HG03342 (cell line): Measurements from ENCODE around the gene MAP4K2.
"Not testable (repeated sequence)": the region's sequence is repeated elsewhere in the genome, so short reads cannot be mapped to it uniquely, and the experiment has no call there.

ENCODE experiments used
- ATAC-seq: cut with Tn5 transposase; IDR thresholded peaks from one replicate; pipeline ENCODE4 v1.9.1; 2021; ENCODE audit warnings: mild to moderate bottlenecking, moderate library complexity; ENCODE audit not compliant: unreplicated experiment

The MAP4K2 gene

GRCh38 chr11:64803158-64803845 is at the start of gene MAP4K2:
TSS of gene MAP4K2 (minus strand) at chr11:64803214. CDS start at chr11:64803149, 65 bp downstream.
- ATAC-seq, result peak; percentile 56

GRCh38 chr11:64851831-64852351 is 48.9 kb upstream of the MAP4K2 start:
- no peak for ATAC-seq

DNA sequence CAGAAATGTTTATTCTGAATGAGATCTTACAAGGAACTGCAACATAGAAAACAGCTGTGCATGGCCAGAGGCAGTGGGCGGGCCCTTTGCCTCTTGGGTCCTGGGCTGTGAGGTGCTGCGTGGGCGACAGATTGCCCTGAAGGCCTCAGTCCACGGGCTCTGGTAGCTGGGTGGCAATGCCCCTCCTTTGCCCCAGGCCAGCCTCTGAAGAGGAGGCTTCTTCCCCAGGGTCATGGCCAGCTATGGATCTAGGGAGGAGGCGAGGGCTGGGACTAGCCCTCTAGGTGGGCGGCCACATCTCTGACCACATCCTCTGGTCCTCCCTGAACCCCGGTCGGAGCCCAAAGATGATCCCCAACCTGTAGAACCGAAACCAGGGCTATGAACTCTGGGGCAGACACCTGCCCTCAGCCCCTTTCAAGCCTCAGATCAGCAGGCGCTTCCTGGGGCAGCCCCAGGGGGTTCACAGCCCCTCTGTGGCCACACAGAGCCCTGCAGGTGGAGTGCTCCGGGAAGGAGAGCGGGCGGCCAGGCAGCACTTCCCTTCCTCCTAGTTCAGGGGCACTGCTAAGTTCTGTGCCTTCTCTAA is 48.1 kb upstream of the MAP4K2 start:
- peak; percentile 54 for ATAC-seq

GRCh38 chr11:64849598-64850356 is 46.8 kb upstream of the MAP4K2 start:
- ATAC-seq, result no peak

DNA sequence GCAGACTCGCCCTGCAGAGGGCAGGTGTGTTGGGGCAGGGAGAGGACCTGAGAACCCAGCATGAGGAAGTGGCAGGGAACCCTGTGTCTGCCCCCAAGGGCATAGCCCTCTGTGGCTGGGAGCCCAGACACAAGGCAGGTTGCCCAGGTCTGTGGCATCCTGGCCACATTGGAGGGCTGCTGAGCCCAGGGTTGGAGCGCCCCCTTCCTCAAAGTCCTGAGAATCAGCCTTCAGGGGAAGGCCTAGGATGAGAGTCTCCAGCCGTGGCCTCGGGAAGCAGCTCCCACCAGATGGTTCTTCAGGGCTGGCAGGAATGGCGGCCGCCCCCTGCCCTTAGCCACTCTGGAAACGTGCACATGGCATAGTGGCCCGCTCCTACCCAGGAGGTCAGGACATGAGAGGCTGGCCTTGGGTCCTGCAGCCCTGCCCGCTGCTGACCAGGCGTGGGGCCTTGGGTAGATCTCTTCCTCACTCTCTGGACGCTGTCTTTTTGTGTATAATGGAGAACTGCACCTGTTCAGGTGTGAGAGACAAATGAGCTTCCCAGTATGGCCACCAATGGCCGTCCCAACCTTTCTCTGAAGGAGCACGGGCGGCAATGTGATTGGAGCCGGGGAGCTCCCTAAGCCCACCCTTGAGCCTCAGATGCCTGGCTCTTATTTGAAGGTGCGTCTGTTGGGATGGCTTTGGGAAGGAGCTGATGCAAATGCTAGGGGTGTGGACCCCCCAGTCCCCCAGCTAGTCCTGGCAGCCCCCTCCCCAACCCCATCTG is 46.0 kb upstream of the MAP4K2 start:
- no peak for ATAC-seq

GRCh38 chr11:64848214-64848825 is 45.3 kb upstream of the MAP4K2 start:
- ATAC-seq, result no peak

DNA sequence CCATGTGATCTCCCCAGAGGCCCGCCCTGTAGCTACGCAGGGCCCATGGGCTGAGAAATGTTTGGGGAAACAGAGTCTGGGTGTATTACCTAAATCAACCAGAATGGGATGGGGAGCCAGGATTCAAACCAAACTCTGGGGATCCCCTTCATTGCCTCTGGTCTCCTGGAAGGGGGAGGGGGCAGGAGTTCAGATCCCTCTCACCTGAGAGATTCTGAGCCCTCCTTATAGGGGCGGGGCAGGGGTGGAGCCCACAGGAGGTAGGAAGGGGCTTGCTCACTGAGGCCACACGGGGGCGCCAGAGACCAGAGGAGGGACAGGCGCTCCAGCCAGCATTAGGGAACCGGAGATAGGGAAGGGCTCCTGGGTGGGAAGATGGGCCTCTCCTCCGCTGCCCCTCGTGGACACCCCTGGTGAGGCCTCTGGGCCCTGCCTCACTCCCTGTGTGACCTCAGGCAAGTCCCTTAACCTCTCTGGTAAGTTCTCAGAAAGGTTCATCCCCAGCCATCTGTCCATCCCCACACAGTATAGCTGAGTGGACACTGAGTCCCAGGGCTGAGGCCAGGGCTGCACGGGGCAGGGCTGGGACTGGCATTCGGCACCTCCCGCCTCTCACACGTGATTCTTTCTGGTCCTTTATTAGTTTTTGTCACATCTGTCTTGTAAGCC is 44.1 kb upstream of the MAP4K2 start:
- ATAC-seq, result peak; percentile 27

DNA sequence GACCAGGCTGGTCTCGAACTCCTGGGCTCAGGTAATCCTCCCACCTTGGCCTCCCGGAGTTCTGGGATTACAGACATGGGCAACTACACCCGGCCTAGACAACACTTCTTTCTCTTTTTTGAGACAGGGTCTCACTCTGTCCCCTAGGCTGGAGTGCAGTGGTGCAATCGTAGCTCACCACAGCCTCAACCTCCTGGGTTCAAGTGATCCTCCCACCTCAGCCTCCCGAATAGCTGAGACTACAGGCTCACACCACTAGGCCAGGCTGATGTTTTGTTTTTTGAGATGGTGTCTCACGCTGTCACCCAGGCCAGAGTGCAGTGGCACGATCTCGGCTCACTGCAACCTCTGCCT is 42.7 kb upstream of the MAP4K2 start:
- not testable (repeated sequence) for ATAC-seq

- no peak for ATAC-seq
Measured at GRCh38 chr11:64845129-64845775, 42.2 kb upstream of the MAP4K2 start.

- no peak for ATAC-seq
Measured at GRCh38 chr11:64844330-64845128, 41.5 kb upstream of the MAP4K2 start, which contains the start of gene CDC42BPG. TSS of gene CDC42BPG (minus strand) at chr11:64844653. CDS start at chr11:64844569, 84 bp downstream.

GRCh38 chr11:64843686-64844329 is 40.8 kb upstream of the MAP4K2 start:
- ATAC-seq, result no peak

DNA sequence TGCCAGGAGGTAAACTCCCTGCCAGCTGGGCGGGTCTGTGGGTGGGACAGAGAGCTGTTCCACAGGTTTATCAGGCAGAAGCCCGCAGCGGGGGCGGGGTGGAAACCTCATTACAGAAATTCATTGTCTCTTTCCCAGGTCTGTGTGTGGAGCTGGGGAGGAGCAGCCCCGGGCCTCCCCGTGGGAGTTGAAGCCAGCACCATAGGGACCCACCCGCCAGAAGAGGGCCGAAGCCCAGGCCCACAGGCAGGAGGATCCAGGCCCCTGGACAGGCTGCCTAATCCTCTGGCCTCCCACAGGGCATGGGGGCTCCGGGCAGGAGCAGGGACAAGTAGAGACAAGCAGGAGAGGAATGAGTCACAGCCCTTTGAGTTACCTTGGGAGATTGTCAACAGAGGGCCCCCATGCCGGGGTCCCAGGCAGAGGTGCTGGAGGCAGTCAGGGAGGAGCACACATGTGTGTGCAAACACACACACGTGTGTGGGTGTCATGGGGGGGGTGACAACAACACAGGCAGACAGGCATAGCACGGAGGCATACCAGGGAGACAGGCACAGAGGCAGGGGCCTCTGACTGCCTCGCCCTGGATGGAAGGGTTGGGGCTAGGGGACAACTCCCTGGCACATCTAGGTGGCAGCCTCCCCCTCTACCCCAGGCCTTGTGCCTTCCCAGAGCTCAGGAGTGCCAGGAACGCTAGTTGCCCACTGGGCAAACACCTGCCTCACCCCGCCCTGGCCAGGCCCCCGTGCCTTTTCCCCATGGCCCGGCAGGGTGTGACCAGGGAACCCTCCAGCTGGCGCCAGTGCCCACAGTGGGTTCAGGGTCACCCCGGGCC is 40.1 kb upstream of the MAP4K2 start:
- no peak for ATAC-seq

DNA sequence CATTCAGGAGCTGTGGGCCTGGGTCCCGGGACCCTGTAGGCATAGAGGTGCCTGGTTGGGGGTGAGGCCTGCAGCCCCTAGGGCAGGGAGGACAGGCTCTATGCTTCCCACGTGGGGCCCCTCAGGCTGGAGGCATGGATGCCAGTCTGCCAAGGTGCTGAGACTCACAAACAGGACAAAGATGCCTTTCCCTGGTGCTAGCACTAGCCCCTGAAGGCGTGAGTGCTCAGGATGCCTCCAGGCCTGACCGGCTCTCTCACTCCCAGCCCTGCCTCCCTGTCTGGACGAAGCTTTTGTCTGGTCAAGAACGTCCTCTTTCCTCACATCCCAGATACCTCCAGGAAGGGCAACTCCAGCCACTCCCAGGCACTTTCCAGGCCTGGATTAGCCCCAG is 39.3 kb upstream of the MAP4K2 start:
- ATAC-seq, result no peak

- no peak for ATAC-seq
Measured at GRCh38 chr11:64841592-64842365, 38.8 kb upstream of the MAP4K2 start.

- ATAC-seq, result no peak
Measured at GRCh38 chr11:64839887-64840782, 37.1 kb upstream of the MAP4K2 start.

DNA sequence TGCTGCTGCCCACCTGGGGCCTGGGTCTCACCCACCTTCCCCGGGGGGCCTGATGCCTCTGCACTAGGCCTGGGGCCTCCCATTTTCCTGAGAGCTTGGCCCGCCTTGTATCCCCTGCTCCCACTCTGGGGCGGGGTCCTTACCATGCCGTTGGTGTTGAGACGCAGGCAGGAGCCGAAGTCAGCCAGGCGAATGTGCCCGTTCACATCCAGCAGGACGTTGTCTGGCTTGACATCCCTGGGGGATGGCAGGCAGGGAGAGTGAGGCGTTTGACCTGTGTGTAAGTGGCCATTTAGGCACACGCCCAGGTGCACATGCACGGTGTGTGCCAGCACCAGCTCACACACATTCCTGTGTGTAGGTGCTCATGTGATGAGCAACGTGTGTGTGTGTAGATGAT is 36.3 kb upstream of the MAP4K2 start:
- ATAC-seq, result no peak
